Activated CD8-positive, alpha-beta memory T cell treated with anti-CD3 and anti-CD28 coated beads, Interleukin-2, amount 50 U/mL, for 1 hour (primary cell): Measurements from ENCODE around the gene LAMA3.
"Not testable (repeated sequence)": the region's sequence is repeated elsewhere in the genome, so short reads cannot be mapped to it uniquely, and the experiment has no call there.

ENCODE experiments used
- DNase-seq: peaks from one replicate; pipeline ENCODE4 v3.0.0-alpha.2; 2020; ENCODE audit errors: extremely low read depth

Gene LAMA3

DNA sequence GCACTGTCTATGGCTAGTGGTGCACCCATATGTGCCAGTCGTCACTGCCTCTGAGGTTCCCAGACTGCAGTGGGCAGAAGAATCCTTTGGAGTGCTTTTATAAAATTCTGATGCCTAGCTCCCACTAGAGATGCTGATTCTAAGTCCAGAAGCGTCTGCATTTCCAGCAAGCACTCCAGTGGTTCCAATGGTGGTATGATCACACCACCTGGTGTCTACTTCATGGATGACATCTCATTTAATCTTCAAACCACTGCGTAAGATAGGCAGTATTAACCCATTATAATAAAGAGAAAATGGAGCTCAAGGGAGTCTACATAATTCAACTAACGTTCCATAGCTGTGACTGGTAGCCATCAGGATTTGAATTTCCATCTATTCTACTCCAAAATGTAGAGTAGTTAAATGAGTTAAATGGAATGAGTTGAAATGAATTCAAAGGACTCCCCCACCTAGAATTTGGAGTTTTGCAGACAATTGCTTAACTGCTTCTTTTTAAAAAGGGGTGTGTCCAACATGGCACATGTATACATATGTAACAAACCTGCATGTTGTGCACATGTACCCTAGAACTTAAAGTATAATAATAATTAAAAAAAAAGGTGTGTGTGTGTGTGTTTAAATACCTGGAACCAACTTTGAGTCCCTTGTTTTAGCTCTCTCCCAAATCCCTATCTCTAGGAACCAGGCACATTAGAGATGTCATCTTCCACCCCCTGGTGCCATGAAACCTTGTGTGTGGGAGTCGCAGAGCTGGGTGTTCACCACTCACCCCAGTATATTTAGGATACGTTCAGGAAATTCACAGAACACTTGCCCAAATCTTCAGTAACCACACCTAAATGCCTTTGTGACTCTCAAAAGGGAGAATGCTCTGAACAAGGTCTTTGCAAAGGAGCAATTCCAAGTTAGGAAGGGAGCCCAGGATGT lies 14.1 kb downstream of the LAMA3 start:
- DNase-seq, result no peak

DNA sequence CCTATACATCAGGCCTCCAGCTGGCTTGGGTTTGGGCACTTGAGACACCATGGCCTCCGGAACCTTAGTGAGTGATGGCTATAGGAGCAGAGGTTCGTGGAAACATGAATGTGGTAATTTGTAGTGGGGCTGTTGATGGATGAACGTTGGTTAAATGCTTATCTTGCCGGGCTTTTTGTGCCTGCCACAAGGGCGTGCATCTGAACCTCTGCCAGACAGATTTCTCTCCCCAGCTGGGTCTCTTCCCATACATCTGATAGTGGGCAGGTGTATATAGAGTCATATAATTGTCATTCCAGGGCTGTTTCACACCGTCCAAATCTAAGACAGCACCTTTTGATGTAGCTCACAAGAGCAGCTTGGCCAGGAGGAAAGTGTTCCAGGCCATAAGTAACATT lies 14.7 kb downstream of the LAMA3 start:
- no peak for DNase-seq

DNA sequence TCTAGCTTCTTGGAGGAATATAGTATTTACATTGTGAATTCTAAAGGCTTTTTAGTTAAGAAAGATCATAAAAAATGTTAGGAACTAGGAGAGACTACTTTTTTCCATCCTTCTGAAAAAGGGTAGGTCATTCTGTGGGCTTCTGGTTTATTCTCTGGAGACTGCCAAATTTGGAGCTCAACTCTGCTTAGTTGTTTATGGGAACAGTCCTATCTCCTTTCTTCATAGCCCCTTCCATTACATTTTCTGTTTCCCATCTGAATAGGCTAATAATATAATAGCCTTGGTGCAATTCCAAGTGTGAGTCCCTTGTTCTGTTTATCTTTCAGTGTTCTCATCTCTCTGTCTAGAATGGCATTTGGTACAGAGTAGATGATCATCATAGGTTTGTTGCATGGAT lies 15.6 kb downstream of the LAMA3 start:
- no peak for DNase-seq

DNA sequence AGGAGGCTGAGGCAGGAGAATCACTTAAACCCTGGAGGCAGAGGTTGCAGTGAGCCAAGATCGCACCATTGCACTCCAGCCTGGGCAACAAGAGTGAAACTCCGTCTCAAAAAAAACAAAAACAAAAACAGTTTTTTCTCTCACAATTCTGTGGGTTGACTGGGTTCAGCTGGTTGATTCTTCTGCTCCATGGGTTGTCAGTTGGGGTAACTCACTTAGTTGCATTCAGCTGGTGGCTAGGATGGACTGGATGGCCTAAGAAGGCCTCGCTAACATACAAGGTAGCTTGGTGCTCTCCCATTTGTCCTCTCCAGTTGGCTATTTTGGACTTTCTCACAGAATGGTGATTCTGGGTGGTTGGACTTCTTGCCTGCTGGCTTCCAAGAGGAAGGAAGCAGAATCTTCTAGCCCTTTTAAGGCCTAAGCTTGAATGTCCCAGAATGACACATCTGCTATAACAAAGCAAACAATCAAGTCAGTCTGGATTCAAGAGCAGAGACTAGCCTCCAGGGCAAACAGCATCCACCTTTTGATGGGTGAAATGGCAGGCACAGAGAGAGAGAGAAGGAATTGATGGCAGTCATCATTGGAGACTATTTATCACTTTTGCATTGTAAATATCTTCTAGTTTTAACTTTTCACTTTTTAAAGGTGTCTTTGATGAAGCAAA lies 17.9 kb downstream of the LAMA3 start:
- DNase-seq, result no peak

DNA sequence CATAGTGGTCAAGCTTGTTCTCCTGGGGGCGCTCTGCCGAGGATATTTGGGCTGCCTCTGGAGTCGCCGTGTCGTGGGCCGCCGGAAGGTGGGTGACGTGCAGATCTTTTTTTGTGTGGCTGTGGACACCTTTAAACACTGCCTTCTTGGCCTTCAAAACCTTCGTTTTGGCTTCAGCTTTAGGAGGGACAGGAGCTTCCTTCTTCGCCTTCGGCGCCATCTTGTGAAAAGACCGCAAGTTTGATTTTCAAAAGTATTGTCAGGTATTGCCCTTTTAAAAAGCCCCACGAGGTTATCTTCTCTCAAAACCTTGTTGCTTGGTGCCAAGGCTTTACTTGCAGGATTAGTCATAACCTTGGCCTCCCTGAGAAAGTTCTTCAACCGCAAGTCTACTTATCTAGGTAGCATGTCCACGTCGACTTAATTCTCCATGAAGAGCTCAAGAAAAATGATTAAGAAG lies 20.8 kb downstream of the LAMA3 start:
- DNase-seq, result no peak

DNA sequence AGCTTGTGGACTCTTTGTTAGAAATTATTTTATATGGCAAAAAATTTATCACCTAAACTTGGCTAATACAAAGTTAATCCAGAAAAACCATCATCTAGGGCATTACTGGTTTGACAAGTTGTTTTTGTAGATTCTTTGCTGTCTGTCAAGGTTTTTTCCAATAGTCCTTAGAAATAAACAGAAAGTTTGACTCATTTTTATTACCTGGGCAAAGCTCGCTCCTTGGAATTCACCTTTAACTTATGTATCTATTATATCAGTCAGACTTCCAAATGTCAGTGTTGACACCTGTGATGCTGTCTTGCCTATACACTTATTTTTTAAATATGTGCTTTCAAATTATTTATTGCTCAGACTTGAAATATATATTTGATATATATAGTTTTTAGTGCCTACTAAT lies 21.7 kb downstream of the LAMA3 start:
- DNase-seq, result no peak

DNA sequence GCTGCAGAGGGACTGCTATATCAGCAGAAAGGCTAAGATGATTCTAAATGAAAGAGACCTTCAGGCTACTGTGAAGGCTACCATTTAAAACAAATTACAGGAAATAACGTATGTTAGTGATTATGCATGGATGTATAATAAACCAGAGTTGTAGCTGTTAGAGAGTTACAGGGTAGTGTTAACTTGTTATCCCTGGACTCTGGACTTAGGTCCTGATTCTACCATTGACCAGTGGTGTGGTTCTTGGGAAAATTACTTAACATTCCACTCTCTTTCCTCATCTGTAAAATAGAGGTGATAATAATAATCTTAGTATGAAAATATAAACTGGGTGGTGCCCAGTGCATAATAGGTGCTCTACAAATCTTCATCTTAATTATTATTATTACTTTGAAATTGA lies 22.2 kb downstream of the LAMA3 start:
- DNase-seq, result no peak

DNA sequence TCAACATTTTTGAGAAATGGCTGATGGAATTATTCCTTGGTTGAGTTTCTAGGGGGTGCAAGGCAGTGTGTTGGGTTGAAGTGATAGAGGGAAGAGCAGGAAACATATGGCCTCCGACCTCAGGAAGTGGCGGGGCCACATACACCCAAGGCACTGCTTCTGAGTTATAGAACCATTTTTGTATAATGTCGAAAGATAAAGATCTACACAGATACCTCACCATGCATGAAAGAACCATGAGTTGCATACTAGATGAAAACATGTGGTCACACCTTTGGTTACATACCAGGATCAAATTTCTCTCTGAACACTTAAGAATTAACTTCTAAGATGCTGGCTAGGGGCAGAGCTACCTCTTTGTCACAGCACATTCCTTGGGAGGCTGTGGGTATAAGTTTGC lies 23.2 kb downstream of the LAMA3 start:
- DNase-seq, result no peak

DNA sequence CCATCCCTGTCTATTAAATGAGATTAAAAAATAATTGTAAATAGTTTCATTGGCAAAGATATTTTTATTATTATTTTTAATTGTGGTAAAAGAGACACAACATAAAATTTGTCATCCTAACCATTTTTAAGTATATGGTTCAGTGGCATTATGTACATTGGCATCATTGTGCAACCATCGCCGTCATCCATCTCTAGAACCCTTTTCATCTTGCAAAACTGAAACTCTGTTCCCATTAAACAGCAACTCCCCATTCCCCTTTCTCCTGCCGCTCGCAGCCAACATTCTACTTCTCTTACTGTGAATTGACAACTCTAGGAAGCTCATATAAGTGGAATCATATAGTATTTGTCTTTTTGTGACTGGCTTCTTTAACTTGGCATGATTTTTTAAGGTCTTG lies 25.3 kb downstream of the LAMA3 start:
- no peak for DNase-seq

DNA sequence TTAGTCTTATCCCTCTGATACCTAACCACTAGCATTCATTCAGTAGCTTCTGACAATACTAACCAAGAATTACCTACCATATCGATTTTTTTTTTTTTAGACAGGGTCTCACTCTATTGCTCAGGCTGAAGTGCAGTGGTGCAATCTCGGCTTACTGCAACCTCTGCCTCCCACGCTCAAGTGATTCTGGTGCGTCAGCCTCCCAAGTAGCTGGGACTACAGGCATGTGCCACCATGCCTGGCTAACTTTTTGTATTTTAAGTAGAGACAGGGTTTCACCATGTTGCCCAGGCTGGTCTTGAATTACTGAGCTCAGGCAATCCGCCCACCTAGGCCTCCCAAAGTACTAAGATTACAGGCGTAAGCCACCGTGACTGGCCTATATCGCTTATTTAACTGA lies 26.8 kb downstream of the LAMA3 start:
- not testable (repeated sequence) for DNase-seq

DNA sequence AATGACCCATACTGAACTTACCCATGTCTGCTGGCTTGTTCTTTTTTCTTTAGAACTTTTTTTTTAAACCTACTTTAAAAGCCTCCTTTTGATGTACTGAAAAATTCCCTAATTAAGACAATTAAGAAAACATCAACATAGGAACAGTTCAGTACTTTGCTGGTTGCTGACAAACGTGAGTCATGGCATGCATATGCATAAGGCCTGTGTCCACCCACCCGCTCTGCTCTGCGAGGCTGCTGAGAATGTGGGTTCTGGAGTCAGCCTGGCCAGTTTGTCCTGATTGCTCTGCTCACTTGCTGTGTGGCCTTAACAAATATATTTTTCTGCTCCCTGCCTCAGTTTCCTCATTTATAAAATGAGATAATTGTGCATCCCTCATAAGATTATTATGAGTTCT lies 27.3 kb downstream of the LAMA3 start:
- no peak for DNase-seq

DNA sequence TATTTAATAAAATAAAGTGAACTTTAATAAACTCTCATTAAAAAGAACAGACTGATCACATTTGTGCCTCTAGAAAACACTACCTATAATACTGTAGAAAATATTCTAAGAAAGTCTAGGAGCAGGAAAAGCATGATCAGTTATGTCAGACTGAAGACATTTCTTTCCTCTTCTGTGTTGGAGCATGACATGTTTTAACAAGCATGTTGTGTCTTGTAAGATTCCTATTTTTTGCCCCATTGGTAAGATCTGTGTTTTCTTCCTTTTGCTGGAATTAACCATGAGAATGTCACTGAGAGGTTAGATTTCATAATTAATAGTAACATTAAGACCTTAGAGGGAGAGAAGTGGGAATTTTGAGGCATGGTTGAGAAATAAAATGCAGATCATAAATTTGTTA lies 27.7 kb downstream of the LAMA3 start:
- no peak for DNase-seq

DNA sequence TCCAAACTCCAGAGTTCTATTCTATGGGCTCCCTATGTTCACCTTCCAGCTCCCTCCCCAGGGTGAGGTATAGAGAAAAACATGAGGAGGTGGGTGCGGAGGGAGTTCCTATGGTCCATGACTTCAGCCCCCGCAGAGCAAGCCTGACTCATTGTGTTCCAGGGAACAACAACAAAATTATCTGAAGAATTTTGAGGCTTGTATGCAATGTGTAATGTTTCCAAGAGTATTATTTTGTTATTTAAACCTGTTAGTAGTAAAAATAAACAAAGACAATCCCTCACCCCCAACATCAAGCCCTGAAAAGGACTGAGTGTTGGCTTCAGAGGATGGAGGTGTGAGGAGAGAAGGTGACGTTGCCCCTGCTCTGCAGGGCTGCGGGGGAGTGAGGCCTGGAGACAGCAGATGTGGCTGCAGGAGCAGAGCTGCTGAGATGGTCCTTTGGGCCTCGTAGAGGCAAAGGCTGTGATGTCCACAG lies 29.0 kb downstream of the LAMA3 start:
- no peak for DNase-seq

DNA sequence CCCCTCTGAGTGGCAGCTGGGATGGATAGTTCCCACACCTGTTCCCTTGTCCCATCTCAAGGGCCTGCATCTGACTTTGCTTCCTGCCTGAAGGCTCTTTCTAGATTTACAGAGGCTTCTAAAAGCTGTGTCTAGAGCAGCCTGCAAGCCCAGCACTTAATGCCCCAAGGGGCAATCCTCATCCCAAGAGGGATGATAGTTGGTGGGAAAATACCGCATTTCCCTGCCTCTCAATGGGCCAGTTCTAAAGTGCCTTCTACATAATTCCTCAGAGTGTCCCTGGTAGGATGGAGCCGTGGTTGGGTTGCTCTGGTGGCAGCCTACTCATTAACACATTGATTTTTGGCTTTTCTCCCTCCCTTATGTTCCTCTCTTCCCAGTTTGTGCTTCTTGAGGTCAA lies 29.5 kb downstream of the LAMA3 start:
- DNase-seq, result no peak

DNA sequence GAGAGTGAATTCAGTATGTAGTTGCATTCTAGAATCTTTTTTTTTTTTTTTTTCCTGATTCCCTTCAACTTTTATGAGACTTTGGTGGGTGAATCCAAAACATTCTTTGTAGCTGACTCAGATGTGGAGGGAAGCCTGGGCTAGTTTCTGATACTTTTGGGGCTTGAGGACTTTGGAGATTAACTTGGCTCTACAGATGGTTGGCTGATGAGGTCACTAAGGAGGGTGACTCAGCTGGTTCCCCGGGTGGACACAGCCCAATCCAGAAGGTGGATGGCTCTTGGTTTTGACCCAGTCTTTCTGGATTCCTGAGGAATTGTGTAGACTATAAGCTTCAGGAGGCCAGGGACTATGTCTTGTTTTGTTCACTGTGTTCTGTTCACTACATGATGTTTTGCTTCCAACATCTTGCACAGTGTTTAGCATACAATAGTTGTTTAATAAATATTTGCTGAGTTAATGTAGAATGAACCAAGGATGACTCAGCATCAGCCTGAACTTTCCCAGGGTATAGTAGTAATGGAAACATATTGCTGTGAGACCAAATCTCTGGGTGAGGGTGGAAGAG lies 30.5 kb downstream of the LAMA3 start:
- no peak for DNase-seq

DNA sequence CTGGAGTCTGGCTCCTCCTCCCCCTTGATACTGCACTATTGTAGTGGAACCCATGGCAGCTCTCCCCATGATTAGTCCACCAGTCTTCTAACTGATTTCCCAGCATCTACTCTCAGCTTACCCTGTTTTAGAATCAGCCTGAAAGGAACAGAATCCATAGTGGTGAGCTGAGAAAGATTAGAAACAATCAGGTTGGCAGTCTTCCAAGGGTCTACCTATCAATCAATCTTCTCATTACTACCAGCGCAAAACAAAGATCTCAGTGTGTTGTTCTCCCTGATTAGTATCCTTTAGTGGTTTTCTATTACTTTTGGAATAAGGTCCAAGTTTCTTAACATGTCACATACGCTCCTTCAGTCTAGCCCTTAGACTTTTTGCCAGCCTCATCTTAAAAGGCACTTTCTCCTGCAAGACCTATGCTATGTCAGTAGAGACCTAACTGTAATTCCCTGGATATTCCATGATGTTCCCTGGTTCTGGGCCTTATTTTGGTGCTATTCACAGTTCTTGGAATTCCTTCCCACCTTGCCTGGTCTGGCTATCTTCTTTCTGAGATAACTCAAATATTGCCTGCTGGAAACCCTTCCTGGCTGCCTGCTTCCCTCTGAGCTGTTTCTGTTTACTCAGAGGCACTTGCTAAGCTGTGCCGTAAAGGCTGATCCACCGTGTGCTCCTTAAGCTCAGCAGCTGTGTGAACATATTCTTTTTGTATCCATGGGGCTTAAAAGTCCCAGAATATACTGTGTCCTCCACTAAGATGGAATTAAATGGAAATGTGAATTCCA lies 32.6 kb downstream of the LAMA3 start:
- DNase-seq, result no peak

DNA sequence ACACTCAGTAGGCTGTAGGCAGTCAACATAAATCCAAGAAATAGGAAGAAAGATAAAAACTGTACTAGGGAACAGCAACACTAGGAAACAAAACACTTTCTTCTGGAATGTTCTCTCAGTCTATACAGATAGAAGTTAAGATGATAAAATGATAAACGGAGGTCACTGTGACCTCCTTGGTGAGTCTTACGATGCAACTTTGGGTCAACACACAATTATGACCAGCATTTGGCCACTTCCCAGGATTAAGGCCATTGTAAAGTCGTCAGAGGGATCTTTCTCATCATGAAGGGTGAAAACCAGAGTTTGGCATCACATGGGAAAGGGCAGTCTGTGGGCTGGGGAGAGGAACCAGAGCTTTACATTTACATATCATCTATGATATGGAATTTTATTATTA lies 33.4 kb downstream of the LAMA3 start:
- DNase-seq, result no peak

DNA sequence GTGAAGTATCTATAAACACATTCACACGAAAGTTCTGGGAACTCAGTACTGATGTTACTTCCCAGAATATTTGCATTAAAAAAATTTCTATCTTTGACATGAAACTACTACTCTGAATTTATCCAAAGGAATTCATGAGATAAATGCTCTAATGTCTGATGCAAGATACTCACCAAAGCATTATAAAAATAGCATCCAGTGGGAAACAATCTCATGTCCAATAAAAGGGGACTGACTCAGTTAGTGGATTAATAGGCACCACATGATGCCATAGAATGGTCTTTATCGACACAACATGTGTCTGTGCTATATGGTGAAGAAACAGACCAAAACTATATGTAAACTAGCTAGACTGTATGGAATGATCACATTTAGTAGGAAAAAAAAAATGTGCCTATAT lies 33.9 kb downstream of the LAMA3 start:
- DNase-seq, result no peak

DNA sequence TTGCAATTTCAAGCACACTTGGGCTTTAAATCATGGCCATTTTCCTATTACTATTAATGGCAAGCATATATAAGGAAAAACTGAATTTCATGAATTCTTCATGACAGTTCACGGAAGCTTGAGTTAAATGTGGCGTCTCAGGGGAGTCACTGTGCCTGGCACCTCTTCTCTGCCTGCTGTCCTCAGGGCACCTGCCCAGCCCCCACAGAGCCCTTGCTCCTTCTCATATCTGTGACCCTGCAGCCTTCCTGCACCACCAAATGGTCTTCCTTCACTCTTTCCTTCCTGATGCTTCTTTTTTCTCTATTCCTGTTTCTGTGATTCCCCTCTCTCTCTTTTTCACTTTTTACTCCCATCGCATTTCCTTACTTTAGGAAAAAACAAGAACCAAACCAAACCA lies 35.4 kb downstream of the LAMA3 start:
- DNase-seq, result no peak

DNA sequence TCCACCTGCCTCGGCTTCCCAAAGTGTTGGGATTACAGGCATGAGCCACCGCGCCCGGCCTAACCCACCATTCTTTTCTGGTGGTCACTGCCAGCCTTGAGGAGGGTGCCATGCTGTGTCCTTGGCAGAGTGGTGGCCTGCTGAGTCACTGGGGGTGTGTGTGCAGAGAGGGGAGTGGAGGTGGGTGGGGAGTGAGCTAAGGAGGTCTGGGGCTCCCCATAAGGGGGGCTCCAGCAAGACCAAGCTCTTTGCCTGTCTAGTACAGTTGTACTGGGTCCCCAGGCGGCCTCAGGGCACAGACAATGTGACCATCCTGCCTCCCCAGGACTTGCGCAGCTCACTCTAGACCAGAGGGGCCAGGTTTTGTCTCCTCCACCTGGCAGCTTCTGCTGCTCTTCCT lies 36.1 kb downstream of the LAMA3 start:
- DNase-seq, result no peak

DNA sequence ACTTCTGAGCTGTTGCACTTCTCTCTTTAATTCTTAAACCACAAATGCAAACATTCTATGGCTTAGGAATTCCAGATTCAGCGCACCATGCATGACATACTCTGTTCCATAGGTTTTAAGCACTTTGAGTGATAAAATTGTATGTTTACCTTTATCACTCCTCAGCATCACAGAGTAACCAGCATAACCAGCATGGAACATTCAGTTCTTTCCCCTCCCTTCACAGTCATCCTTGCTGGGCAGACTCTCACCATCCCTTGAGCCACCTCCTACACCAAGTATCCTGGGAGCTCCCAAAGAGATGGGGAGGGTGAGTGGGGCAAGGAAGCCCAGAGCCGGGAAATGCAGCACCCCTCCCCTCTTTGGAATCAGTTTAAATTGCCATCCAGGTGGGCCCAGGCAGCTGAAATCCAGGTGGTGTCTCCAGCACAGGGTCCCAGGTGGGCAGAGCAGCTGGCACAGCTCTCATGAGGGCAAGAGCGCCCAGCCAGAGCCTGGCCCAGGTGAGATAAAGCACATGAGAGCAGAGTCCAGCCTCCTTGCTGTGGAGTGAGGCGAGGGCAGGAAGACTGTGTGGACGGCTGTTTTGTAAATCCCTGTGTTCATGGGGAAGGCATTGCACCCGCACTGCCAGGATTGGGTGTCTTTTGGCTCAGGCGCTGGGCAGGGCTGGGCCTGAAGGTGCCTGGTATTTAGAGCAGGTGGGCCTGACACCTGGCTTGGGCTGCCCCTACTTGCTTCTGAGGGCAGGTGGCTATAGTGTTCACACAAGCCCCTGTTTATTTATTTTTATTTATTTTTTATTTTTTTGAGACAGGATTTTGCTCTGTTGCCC lies 36.8 kb downstream of the LAMA3 start:
- DNase-seq, result no peak
